ENCODE data around the gene BTN1A1. TPM values are rescaled to one million over a fixed set of nuclear protein-coding genes. Genes with fewer than 3 reads are reported as not detected.

The BTN1A1 gene
- total RNA-seq, 1 donor from 2014 or later, result not detected

- no peak overlapping the region for H3K4me3 Mint-ChIP-seq (ENCODE audit: unreplicated experiment)
- H3K4me1 Mint-ChIP-seq (ENCODE audit: low read depth, unreplicated experiment), result peaks cover 6% of the 10 kb centered on the region
- Histone ChIP-seq H3K79me2 (ENCODE audit: insufficient read depth, low read length) (no peaks in the 10 kb centered on the region), H3K36me3 (ENCODE audit: insufficient read depth, low read length) (no peaks in the 10 kb centered on the region), H3K4me1 (ENCODE audit: insufficient read depth, low read length) (no peaks in the 10 kb centered on the region), H3K27me3 (ENCODE audit: insufficient read depth, low read length) (no peaks in the 10 kb centered on the region), H3K4me3 (ENCODE audit: insufficient read depth, low read depth, low read length) (no peak overlapping the region), H3K9ac (ENCODE audit: low read length) (no peak overlapping the region), H3K4me2 (ENCODE audit: low read length) (no peak overlapping the region), H3K9me3 (ENCODE audit: insufficient read depth, low read depth, low read length) (no peaks in the 10 kb centered on the region), H3K27ac (ENCODE audit: low read depth, low read length) (no peak overlapping the region), H2AFZ (ENCODE audit: low read depth, low read length) (no peak overlapping the region), H4K20me1 (ENCODE audit: insufficient read depth, low read length) (no peaks in the 10 kb centered on the region)
- H3K36me3 Mint-ChIP-seq (ENCODE audit: low read depth, unreplicated experiment), result peaks cover 2% of the 10 kb centered on the region
- H3K27me3 Mint-ChIP-seq (ENCODE audit: low read depth, unreplicated experiment), result no peaks in the 10 kb centered on the region
- no peaks in the 10 kb centered on the region for H3K9me3 Mint-ChIP-seq (ENCODE audit: unreplicated experiment)
- no peak for TF ChIP-seq EZH2 (IDR thresholded peaks at IDR 0.05; ENCODE audit: insufficient read depth, low read length)
- no peak for TF ChIP-seq CTCF (IDR thresholded peaks at IDR 0.05; ENCODE audit: insufficient read depth, low read depth, low read length)
- FAIRE-seq (no peak), DNase-seq (ENCODE audit: low read depth) (no peak)
- no peak overlapping the region for H3K27ac Mint-ChIP-seq (ENCODE audit: unreplicated experiment)
These were observed 24.7 kb downstream of the BTN1A1 start for GRCh38 chr6:26524722-26525370.

- H3K9ac ChIP-seq (ENCODE audit: low read length), result no peak overlapping the region
- H3K79me2 ChIP-seq (ENCODE audit: insufficient read depth, low read length), result no peaks in the 10 kb centered on the region
- no peak for TF ChIP-seq EZH2 (IDR thresholded peaks at IDR 0.05; ENCODE audit: insufficient read depth, low read length)
- no peak for TF ChIP-seq CTCF (IDR thresholded peaks at IDR 0.05; ENCODE audit: insufficient read depth, low read depth, low read length)
- no peaks in the 10 kb centered on the region for H3K27me3 Mint-ChIP-seq (ENCODE audit: low read depth, unreplicated experiment)
- no peaks in the 10 kb centered on the region for H3K9me3 ChIP-seq (ENCODE audit: insufficient read depth, low read depth, low read length)
- H3K4me1 Mint-ChIP-seq (ENCODE audit: low read depth, unreplicated experiment), result peaks cover 6% of the 10 kb centered on the region
- no peak overlapping the region for H3K4me2 ChIP-seq (ENCODE audit: low read length)
- no peak for DNase-seq (ENCODE audit: low read depth)
- no peak overlapping the region for H3K4me3 Mint-ChIP-seq (ENCODE audit: unreplicated experiment)
- H3K9me3 Mint-ChIP-seq (ENCODE audit: unreplicated experiment), result no peaks in the 10 kb centered on the region
- no peak overlapping the region for H3K4me3 ChIP-seq (ENCODE audit: insufficient read depth, low read depth, low read length)
- FAIRE-seq, result no peak
- H3K27ac ChIP-seq (ENCODE audit: low read depth, low read length), result no peak overlapping the region
- no peaks in the 10 kb centered on the region for H3K4me1 ChIP-seq (ENCODE audit: insufficient read depth, low read length)
- no peak overlapping the region for H2AFZ ChIP-seq (ENCODE audit: low read depth, low read length)
- peaks cover 2% of the 10 kb centered on the region for H3K36me3 Mint-ChIP-seq (ENCODE audit: low read depth, unreplicated experiment)
- H4K20me1 ChIP-seq (ENCODE audit: insufficient read depth, low read length), result no peaks in the 10 kb centered on the region
- H3K36me3 ChIP-seq (ENCODE audit: insufficient read depth, low read length), result no peaks in the 10 kb centered on the region
- no peaks in the 10 kb centered on the region for H3K27me3 ChIP-seq (ENCODE audit: insufficient read depth, low read length)
- H3K27ac Mint-ChIP-seq (ENCODE audit: unreplicated experiment), result no peak overlapping the region
These were observed 25.7 kb downstream of the BTN1A1 start for GRCh38 chr6:26525838-26526237.

GRCh38 chr6:26526928-26527327, 26.8 kb downstream of the BTN1A1 start:
- H3K4me1 Mint-ChIP-seq (ENCODE audit: low read depth, unreplicated experiment), result peaks cover 6% of the 10 kb centered on the region

More at GRCh38 chr6:26526928-26527327, 26.8 kb downstream of the BTN1A1 start:
- H3K4me1 ChIP-seq (ENCODE audit: insufficient read depth, low read length), result no peaks in the 10 kb centered on the region
- H3K9ac ChIP-seq (ENCODE audit: low read length), result no peak overlapping the region
- no peak overlapping the region for H3K27ac ChIP-seq (ENCODE audit: low read depth, low read length)
- H3K4me2 ChIP-seq (ENCODE audit: low read length), result no peak overlapping the region
- H3K36me3 Mint-ChIP-seq (ENCODE audit: low read depth, unreplicated experiment), result peaks cover 2% of the 10 kb centered on the region
- H3K27me3 Mint-ChIP-seq (ENCODE audit: low read depth, unreplicated experiment), result no peaks in the 10 kb centered on the region
- H3K9me3 Mint-ChIP-seq (ENCODE audit: unreplicated experiment), result no peaks in the 10 kb centered on the region
- no peak overlapping the region for H3K4me3 Mint-ChIP-seq (ENCODE audit: unreplicated experiment)
- no peaks in the 10 kb centered on the region for H3K27me3 ChIP-seq (ENCODE audit: insufficient read depth, low read length)
- no peaks in the 10 kb centered on the region for H3K79me2 ChIP-seq (ENCODE audit: insufficient read depth, low read length)
- H3K9me3 ChIP-seq (ENCODE audit: insufficient read depth, low read depth, low read length), result no peaks in the 10 kb centered on the region
- H2AFZ ChIP-seq (ENCODE audit: low read depth, low read length), result no peak overlapping the region
- no peak overlapping the region for H3K4me3 ChIP-seq (ENCODE audit: insufficient read depth, low read depth, low read length)
- H4K20me1 ChIP-seq (ENCODE audit: insufficient read depth, low read length), result no peaks in the 10 kb centered on the region
- H3K36me3 ChIP-seq (ENCODE audit: insufficient read depth, low read length), result no peaks in the 10 kb centered on the region
- no peak overlapping the region for H3K27ac Mint-ChIP-seq (ENCODE audit: unreplicated experiment)
- no peak for FAIRE-seq
- no peak for DNase-seq (ENCODE audit: low read depth)
- TF ChIP-seq CTCF (IDR thresholded peaks at IDR 0.05; ENCODE audit: insufficient read depth, low read depth, low read length) (no peak), EZH2 (IDR thresholded peaks at IDR 0.05; ENCODE audit: insufficient read depth, low read length) (no peak)

Measured in astrocyte (in vitro differentiated cells and primary cell).